Activated naive CD4-positive, alpha-beta T cell treated with anti-CD3 and anti-CD28 coated beads, Interleukin-2, amount 50 U/mL, for 72 hours (primary cell): ENCODE measurements around the gene FOXO6. TPM values are rescaled to one million over a fixed set of nuclear protein-coding genes. Genes with fewer than 3 reads are reported as not detected.

Experiments used
- ATAC-seq, 2 donors: fragments of 150-1000 bp; cut with Tn5 transposase; 2 replicates each; pipeline ENCODE4 v1.10.0; 2021; ENCODE audit warnings: mild to moderate bottlenecking in 2 of 2, moderate library complexity in 2 of 2
- DNase-seq, 2 donors: peaks; one replicate each; pipeline ENCODE4 v3.0.0; 2021 to 2022; ENCODE audit warnings: low spot score in 2 of 2
- H3K27ac Mint-ChIP-seq, 2 donors: one replicate each; pipeline ENCODE4 v1.8.0; 2022; ENCODE audit warnings: mild to moderate bottlenecking in 2 of 2, mixed read lengths in 2 of 2
- H3K36me3 Mint-ChIP-seq, 2 donors: one replicate each; pipeline ENCODE4 v1.8.0; 2022; ENCODE audit warnings: mixed read lengths in 2 of 2
- H3K9me3 Mint-ChIP-seq, 2 donors: one replicate each; pipeline ENCODE4 v1.8.0; 2022; ENCODE audit warnings: mixed read lengths in 2 of 2
- total RNA-seq, 2 donors: library from RNA; stranded (reverse); gene quantifications; one replicate each; pipeline ENCODE4 v1.2.3, GENCODE V29; 2022

FOXO6 gene
- total RNA-seq, 2 donors from 2014 or later, result 0.39 TPM; not detected in 1

- no peaks in the 10 kb centered on the region for H3K9me3 Mint-ChIP-seq
- H3K27ac Mint-ChIP-seq, result no peak overlapping the region
- DNase-seq (no peak), ATAC-seq (no peak)
- peaks cover 0 to 7% of the 10 kb centered on the region in 2 donors for H3K36me3 Mint-ChIP-seq
Measured at GRCh38 chr1:41384579-41384978, 23.3 kb downstream of the FOXO6 start.

- ATAC-seq, result no peak
- H3K27ac Mint-ChIP-seq, result no peak overlapping the region
- no peak for DNase-seq
- H3K36me3 Mint-ChIP-seq, result peaks cover 0 to 7% of the 10 kb centered on the region in 2 donors
- no peaks in the 10 kb centered on the region for H3K9me3 Mint-ChIP-seq
Measured at GRCh38 chr1:41385398-41386195, 24.4 kb downstream of the FOXO6 start.

GRCh38 chr1:41386196-41386663 is 25.0 kb downstream of the FOXO6 start:
- Mint-ChIP-seq H3K27ac (no peak overlapping the region), H3K9me3 (no peaks in the 10 kb centered on the region), H3K36me3 (peaks cover 0 to 7% of the 10 kb centered on the region in 2 donors)
- no peak for ATAC-seq
- no peak for DNase-seq

GRCh38 chr1:41387667-41388091 is 26.4 kb downstream of the FOXO6 start:
- ATAC-seq, result no peak
- Mint-ChIP-seq H3K9me3 (no peaks in the 10 kb centered on the region), H3K36me3 (peaks cover 0 to 7% of the 10 kb centered on the region in 2 donors), H3K27ac (no peak overlapping the region)
- no peak for DNase-seq

GRCh38 chr1:41388510-41388909 is 27.3 kb downstream of the FOXO6 start:
- ATAC-seq (no peak), DNase-seq (no peak)
- no peak overlapping the region for H3K27ac Mint-ChIP-seq
- H3K36me3 Mint-ChIP-seq, result peaks cover 0 to 6% of the 10 kb centered on the region in 2 donors
- no peaks in the 10 kb centered on the region for H3K9me3 Mint-ChIP-seq

GRCh38 chr1:41389009-41389408 is 27.8 kb downstream of the FOXO6 start:
- no peak for ATAC-seq
- Mint-ChIP-seq H3K27ac (no peak overlapping the region), H3K36me3 (peaks cover 0 to under 1% of the 10 kb centered on the region in 2 donors), H3K9me3 (no peaks in the 10 kb centered on the region)
- DNase-seq, result no peak

- no peaks in the 10 kb centered on the region for H3K9me3 Mint-ChIP-seq
- ATAC-seq, result no peak
- H3K27ac Mint-ChIP-seq, result no peak overlapping the region
- H3K36me3 Mint-ChIP-seq, result no peaks in the 10 kb centered on the region
- no peak for DNase-seq
Measured at GRCh38 chr1:41390166-41390565, 28.9 kb downstream of the FOXO6 start.

GRCh38 chr1:41390573-41390972 is 29.3 kb downstream of the FOXO6 start:
- no peak for DNase-seq
- H3K36me3 Mint-ChIP-seq, result no peaks in the 10 kb centered on the region
- ATAC-seq, result no peak
- no peaks in the 10 kb centered on the region for H3K9me3 Mint-ChIP-seq
- H3K27ac Mint-ChIP-seq, result no peak overlapping the region

GRCh38 chr1:41391834-41392527 is 30.7 kb downstream of the FOXO6 start:
- DNase-seq, result no peak
- H3K36me3 Mint-ChIP-seq, result no peaks in the 10 kb centered on the region
- ATAC-seq, result no peak
- H3K27ac Mint-ChIP-seq, result no peak overlapping the region
- no peaks in the 10 kb centered on the region for H3K9me3 Mint-ChIP-seq

- no peak for DNase-seq
- Mint-ChIP-seq H3K36me3 (no peaks in the 10 kb centered on the region), H3K9me3 (no peaks in the 10 kb centered on the region), H3K27ac (no peak overlapping the region)
- no peak for ATAC-seq
Measured at GRCh38 chr1:41392528-41392924, 31.3 kb downstream of the FOXO6 start.

- DNase-seq (no peak), ATAC-seq (no peak)
- H3K9me3 Mint-ChIP-seq, result no peaks in the 10 kb centered on the region
- H3K27ac Mint-ChIP-seq, result no peak overlapping the region
- H3K36me3 Mint-ChIP-seq, result no peaks in the 10 kb centered on the region
Measured at GRCh38 chr1:41393716-41394368, 32.6 kb downstream of the FOXO6 start.

GRCh38 chr1:41394369-41394744 is 33.1 kb downstream of the FOXO6 start:
- DNase-seq, result no peak
- no peak for ATAC-seq
- Mint-ChIP-seq H3K9me3 (no peaks in the 10 kb centered on the region), H3K27ac (no peak overlapping the region), H3K36me3 (no peaks in the 10 kb centered on the region)

- Mint-ChIP-seq H3K27ac (no peak overlapping the region), H3K9me3 (no peaks in the 10 kb centered on the region), H3K36me3 (peaks cover 4 to 5% of the 10 kb centered on the region in 2 donors)
- no peak for DNase-seq
- peak; percentile 4 to 37 for ATAC-seq
Measured at GRCh38 chr1:41394959-41395956, 34.0 kb downstream of the FOXO6 start.

- no peak for DNase-seq
- peaks cover 4 to 5% of the 10 kb centered on the region in 2 donors for H3K36me3 Mint-ChIP-seq
- no peak for ATAC-seq
- H3K27ac Mint-ChIP-seq, result no peak overlapping the region
- H3K9me3 Mint-ChIP-seq, result no peaks in the 10 kb centered on the region
Measured at GRCh38 chr1:41396084-41396483, 34.9 kb downstream of the FOXO6 start.

- H3K36me3 Mint-ChIP-seq, result peaks cover 4 to 5% of the 10 kb centered on the region in 2 donors
Measured at GRCh38 chr1:41397020-41397419, 35.8 kb downstream of the FOXO6 start.

GRCh38 chr1:41397753-41398330 is 36.6 kb downstream of the FOXO6 start:
- H3K36me3 Mint-ChIP-seq, result peaks cover 4 to 5% of the 10 kb centered on the region in 2 donors
- DNase-seq (no peak), ATAC-seq (no peak)
- H3K27ac Mint-ChIP-seq, result no peak overlapping the region
- H3K9me3 Mint-ChIP-seq, result no peaks in the 10 kb centered on the region

More at GRCh38 chr1:41397020-41397419, 35.8 kb downstream of the FOXO6 start:
- no peak for ATAC-seq
- Mint-ChIP-seq H3K27ac (no peak overlapping the region), H3K9me3 (no peaks in the 10 kb centered on the region)
- DNase-seq, result no peak
